Astrocyte of the hippocampus (primary cell): ENCODE data around the gene MANSC1.

Experiments
- DNase-seq: peaks from one replicate; pipeline ENCODE4 v3.0.0; 2011; ENCODE audit warnings: low read depth, low spot score

The MANSC1 gene

DNA sequence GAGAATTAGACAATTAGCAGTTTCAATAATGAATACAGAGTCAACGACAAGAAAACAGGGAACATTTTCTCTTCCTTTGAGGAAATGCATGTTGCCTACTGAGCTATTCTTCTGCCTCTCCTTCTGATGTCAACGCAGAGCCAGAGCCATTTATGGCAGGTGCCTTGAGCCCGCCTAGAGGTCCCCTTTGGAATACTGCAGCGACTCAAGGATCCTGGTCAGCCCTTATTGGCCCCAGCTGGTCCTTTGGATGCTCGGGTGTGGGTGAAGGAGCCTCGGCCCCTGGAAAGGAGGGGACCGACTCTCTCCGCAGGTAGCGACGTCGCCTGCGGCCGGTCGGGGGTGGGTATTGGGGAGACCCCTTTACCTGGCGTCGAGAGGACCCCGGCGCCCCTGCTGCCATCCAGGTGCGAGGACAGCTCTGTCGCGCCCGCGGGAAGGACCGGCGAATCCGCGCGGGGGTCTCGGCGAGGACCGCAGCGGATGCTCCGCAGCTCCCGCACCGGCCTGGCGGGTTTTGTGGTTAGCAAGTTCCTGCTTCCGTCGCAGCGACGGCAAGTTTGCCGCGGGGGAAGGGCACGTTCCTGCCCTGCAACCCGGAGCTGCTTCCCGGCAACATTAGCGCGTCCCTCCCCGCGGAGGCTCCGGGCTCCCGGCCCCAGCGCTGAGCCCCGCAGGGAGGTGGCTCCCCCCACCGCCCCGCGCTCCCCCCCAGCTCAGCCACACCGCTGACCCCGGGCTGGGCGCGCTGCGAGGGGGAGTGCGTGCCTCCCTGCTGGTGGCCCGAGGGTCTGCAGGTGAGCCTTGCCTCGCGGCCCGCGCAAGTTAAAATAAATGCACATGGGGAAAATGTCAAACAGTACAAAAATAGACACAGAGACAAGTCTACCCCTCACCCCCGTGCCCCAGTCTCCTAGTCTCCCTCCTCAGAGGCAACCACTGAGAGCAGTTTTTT is at the start of gene MANSC1:
MANSC1 (minus strand) TSS at position 532 of the 955 bp plus-strand sequence. CDS start 6,928 bp downstream, outside the sequence.
- peak; percentile 55 for DNase-seq

GRCh38 chr12:12399161-12399560 is 49.1 kb upstream of the MANSC1 start:
- no peak for DNase-seq

GRCh38 chr12:12398026-12398859 is 48.2 kb upstream of the MANSC1 start:
- DNase-seq = peak; percentile 88

DNA sequence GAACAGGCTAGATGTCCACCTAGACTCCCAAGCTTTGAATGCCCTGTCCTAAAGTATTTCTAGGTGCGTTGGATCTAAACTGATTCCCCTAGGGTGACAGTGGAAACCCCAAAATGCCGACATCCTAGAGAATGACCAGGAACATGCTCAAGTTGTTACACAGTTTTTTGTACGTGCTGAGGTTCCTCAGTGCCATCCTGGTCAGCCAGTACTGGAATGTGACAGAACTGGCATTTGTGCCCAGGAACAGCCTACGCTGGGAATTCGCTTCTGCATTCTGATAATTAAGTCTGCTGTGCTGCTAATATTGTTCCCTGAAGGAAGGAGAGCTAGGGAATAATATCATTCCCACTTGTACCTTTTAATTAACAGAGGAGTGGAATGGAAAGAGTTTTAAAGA is 47.1 kb upstream of the MANSC1 start:
- DNase-seq = no peak

DNA sequence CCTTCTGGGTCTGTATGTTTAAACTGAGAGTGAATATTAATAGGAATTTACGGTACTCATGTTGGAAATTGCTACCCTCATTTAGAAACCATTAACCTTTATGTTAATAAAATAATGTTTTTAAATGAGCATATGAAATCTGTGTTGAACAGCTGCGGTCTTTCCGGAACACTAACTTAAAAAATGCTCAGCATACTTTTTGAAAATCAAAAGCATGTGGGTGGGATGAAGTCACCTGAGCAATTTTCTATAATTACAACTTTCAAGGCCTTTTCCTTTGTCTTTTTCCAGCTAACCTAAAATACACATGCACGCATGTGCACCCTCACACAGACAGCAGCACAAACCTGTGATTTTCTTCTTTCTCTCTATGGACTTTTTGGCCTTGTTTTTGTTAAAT is 46.7 kb upstream of the MANSC1 start:
- DNase-seq = no peak

- DNase-seq = no peak
Observed at GRCh38 chr12:12393171-12393570, 43.1 kb upstream of the MANSC1 start.

- no peak for DNase-seq
Observed at GRCh38 chr12:12392413-12392812, 42.4 kb upstream of the MANSC1 start.

DNA sequence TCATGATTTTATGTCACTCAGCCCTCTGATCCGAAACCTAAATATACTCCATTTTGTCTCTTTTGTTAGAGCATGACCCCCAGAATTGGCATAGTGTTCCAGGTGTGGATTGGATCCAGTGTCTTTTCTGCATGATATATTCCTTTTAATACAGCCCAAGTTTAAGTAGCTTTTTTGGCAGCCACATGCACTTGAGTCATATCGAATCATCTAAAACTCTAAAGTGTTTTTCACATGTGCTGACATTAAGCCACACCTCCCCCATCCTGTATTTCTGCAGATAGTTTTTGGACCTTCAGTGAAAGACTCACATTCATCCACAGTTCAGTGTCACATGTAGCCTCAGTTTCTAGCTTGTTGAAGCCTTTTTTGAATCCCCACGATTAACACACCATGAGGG is 37.5 kb upstream of the MANSC1 start:
- DNase-seq = peak; percentile 51

DNA sequence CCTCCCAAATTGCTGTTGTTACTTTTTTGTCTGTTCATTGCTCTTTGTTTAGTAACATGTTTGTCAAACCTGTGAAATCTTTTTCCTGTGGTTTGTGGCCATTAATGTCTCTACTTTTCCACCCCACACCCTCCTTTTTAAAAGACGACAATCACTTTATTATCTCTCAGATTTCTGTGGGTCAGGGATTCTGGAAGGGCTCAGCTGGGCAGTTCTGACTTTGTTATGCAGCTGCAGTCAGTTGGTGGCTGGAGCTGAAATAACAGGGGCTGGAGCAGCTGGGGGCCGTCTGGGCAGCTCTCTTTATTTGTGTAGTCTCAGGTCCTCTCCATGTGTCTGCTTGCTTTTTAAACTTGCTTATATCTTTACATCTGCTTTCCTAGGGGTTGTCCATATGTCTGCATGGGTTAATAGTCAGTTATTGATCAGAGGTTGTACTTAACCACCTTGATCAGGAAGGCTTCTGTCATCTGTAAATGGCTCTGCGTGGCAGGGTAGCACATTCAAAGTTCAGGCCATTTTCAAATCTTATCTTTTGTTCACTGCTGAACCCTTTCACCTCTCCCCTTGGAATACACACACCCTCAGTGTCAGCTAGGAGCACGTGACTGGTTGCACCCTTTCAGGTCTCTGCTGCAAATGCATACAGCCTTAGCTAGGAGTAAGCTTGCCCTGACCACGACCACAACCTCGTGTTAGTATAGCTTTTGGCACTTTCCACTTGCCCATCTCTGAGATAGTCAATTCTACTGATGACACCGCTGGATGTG is 34.7 kb upstream of the MANSC1 start:
- peak; percentile 34 for DNase-seq

- DNase-seq = no peak
Observed at GRCh38 chr12:12381982-12382381, 31.9 kb upstream of the MANSC1 start.

GRCh38 chr12:12380949-12381593 is 31.0 kb upstream of the MANSC1 start:
- DNase-seq = no peak

- no peak for DNase-seq
Observed at GRCh38 chr12:12379831-12380730, 30.0 kb upstream of the MANSC1 start.

DNA sequence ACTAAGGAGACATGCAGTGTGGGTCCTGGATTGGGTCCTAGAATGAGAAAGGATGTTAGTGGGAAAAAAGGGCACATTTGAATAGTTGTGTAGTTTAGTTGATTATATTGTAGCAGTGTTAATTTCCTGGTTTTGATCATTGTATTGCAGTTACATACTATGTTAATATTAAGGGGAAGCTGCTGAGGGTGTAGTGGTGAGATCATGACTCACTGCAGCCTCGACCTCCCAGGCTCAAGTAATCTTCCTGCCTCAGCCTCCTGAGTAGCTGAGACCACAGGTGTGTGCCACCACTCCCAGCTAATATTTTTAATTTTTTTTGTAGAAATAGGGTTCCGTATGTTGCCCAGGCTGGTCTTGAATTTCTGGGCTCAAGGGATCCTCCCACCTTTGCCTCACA is 28.6 kb upstream of the MANSC1 start:
- no peak for DNase-seq

GRCh38 chr12:12376646-12377448 is 26.8 kb upstream of the MANSC1 start:
- DNase-seq = peak; percentile 81

GRCh38 chr12:12372946-12373722 is 23.1 kb upstream of the MANSC1 start:
- no peak for DNase-seq

GRCh38 chr12:12367482-12367998 is 17.5 kb upstream of the MANSC1 start:
- DNase-seq = no peak

GRCh38 chr12:12366701-12367481 is 16.8 kb upstream of the MANSC1 start:
- no peak for DNase-seq
